NCI-H524 treated with DMSO at 0.1 percent for 48 hours (cell line): ENCODE results near the gene MTFP1.
"Not testable (repeated sequence)": the region's sequence is repeated elsewhere in the genome, so short reads cannot be mapped to it uniquely, and the experiment has no call there.

Source experiments
- DNase-seq: peaks from one replicate; lab custom pipeline; 2025; lab: John Stamatoyannopoulos, UW

The MTFP1 gene

DNA sequence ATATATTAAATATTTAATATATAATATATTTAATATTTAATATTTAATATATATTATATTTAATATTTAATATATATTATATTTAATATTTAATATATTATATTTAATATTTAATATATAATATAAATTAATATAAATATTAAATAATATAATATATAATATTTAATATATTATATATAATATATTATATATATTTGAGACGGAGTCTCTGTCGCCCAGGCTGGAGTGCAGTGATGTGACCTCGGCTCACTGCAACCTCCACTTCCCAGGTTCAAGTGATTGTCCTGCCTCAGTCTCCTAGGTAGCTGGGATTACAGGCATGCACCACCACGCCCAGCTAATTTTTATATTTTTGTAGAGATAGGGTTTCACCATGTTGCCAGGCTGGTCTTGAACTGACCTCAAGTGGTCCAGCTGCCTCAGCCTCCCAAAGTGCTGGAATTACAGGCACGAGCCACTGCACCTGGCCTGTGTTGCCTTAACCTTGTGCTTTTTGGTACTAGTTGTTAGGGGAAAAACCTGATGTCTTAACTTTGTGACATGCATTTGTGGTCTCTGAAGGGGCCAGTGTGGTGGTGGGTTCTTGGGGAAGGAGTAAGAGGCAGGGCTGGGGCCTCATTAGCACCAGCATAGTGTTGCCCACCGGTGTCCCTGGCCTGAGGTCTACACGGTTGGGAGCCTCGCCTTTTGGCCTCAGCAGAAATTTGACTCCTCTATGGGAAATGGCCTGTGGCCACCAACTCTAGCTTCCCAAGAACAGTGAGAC, 29.7 kb downstream of the MTFP1 start:
- DNase-seq: no peak

- DNase-seq: no peak
Observed at GRCh38 chr22:30457981-30458380, 32.4 kb downstream of the MTFP1 start.

DNA sequence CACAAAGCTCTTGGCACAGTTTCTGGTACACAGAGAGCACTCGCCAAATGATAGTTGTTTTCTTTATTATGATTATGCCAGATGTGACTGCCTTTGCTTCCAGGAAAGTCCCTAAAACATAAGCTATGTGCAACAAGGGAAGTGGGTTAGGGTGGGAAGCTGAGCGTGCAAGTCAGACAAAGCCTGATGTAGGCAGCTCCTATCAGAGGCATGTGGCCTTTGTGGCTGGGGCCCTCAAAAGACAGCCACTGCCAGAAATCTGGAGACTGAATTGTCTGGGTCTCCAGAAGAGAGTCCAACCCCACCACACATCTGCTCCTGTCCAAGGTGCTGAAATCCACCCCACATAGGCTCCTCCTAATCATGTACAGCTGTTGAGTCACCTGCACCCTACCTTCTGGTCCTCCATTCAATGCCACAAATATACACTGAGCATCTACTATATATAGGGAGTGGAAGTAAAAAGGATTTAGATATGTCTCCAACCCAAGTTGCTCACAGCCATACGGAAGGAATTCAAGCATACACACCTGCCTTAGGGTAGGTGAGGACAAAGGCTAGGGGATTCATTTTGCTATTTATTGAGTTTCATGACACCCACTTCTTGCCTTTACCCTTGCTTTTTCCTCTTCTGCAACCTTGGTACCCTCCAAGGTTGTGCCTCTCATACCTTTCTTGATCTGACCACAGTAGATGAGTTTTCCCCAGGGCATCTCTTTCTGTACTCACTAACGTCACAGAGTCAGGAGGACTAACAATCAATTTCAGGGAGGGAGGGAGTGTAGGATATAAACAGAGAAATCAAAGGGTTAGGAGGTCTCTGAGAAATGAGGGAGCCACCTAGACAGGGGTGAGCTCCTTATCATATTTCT, 33.8 kb downstream of the MTFP1 start:
- DNase-seq: no peak

GRCh38 chr22:30460147-30460546, 34.6 kb downstream of the MTFP1 start:
- DNase-seq: no peak

- not testable (repeated sequence) for DNase-seq
Observed at GRCh38 chr22:30460555-30460954, 35.0 kb downstream of the MTFP1 start.

- no peak for DNase-seq
Observed at GRCh38 chr22:30469165-30469564, 43.6 kb downstream of the MTFP1 start.

DNA sequence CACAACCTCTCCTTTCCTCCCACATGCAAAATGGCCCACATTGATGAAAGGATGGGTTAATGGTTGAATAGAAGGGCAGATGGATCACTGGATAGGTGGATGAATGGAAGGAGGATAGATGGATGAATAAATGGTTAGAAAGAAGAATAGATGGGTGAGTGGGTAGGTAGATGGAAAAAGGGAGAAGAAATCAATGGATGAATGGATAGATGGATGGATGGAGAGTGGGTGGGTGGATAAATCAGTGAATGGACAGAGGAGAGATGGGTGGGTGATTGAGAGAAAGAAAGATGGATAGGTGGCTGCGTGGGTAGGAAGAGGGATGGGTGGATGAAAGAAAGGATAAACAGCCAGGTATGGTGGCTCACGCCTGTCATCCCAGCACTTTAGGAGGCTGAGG, 45.1 kb downstream of the MTFP1 start:
- no peak for DNase-seq

- no peak for DNase-seq
Observed at GRCh38 chr22:30471616-30472318, 46.2 kb downstream of the MTFP1 start, which contains the start of gene SEC14L3. Gene SEC14L3 (minus strand): TSS chr22:30472017. CDS start chr22:30471958, 59 bp downstream.

DNA sequence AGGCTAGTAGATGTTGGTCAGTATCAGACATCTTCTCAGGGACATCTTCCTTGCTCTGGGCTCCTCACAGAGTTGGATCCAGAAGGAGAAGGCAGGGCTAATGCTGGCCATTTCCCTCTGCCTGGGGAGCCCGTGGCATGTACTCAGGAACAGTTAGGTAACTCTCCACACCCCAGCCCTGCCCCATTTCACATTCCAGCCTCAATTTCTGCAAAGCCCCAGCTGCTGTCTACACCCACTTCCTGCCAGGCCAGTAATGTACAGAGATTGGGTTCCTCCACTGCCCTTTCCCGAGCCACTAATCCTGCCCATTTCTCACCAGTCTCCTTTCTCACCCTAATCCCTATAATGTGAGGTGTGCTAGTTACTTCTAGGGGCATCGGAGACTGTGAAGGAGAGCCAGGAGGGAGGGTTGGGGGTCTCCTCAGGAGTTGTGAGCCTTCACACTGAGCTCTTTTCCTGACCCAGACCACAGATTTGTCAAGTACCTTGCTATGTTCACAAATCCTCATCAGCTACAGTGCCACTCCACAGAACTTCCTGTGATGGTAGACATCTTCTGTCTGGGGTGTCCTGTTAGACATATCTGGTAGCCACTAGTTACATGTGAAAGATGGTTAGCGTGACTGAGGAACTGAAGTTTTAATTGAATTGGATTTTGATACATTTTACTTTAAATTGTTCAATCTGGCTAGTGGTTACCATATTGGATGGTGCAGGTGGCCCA, 47.6 kb downstream of the MTFP1 start:
- DNase-seq: no peak

- no peak for DNase-seq
Observed at GRCh38 chr22:30474121-30474520, 48.6 kb downstream of the MTFP1 start.

- no peak for DNase-seq
Observed at GRCh38 chr22:30474683-30475424, 49.3 kb downstream of the MTFP1 start.
